Measurements from ENCODE around the gene EYS. TPM values are rescaled to one million over a fixed set of nuclear protein-coding genes. Genes with fewer than 3 reads are reported as not detected.

The EYS gene
- polyA plus RNA-seq, 1 of the 3 experiments (the other 2 are of a cell fraction): 0.05 TPM

- no peak overlapping the region for H3K27ac ChIP-seq (ENCODE audit: low read depth in 2 of 2, low read length in 1 of 2)
- no peaks in the 10 kb centered on the region for H3K4me1 ChIP-seq (ENCODE audit: control insufficient read depth in 1 of 2, insufficient read depth in 2 of 2, low read depth in 1 of 2, low read length in 1 of 2)
- TF ChIP-seq RFX5 (IDR thresholded peaks at IDR 0.05; ENCODE audit: low read length) (no peak), FOXJ3 (CRISPR knock-in tag; IDR thresholded peaks at IDR 0.05) (no peak), FOXM1 (IDR thresholded peaks at IDR 0.05; ENCODE audit: low read depth) (no peak)
- TF ChIP-seq, protein P1, sequence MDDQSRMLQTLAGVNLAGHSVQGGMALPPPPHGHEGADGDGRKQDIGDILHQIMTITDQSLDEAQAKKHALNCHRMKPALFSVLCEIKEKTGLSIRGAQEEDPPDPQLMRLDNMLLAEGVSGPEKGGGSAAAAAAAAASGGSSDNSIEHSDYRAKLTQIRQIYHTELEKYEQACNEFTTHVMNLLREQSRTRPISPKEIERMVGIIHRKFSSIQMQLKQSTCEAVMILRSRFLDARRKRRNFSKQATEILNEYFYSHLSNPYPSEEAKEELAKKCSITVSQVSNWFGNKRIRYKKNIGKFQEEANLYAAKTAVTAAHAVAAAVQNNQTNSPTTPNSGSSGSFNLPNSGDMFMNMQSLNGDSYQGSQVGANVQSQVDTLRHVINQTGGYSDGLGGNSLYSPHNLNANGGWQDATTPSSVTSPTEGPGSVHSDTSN (IDR thresholded peaks at IDR 0.05): no peak
- TF ChIP-seq, protein P2, sequence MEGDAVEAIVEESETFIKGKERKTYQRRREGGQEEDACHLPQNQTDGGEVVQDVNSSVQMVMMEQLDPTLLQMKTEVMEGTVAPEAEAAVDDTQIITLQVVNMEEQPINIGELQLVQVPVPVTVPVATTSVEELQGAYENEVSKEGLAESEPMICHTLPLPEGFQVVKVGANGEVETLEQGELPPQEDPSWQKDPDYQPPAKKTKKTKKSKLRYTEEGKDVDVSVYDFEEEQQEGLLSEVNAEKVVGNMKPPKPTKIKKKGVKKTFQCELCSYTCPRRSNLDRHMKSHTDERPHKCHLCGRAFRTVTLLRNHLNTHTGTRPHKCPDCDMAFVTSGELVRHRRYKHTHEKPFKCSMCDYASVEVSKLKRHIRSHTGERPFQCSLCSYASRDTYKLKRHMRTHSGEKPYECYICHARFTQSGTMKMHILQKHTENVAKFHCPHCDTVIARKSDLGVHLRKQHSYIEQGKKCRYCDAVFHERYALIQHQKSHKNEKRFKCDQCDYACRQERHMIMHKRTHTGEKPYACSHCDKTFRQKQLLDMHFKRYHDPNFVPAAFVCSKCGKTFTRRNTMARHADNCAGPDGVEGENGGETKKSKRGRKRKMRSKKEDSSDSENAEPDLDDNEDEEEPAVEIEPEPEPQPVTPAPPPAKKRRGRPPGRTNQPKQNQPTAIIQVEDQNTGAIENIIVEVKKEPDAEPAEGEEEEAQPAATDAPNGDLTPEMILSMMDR (IDR thresholded peaks at IDR 0.05): no peak
- H3K9ac ChIP-seq: no peak overlapping the region
- ChIA-PET POLR2A (no interaction called here), CTCF (no interaction called here)
- 51% methylated on average over 2 of the region's 2 CpGs for WGBS (ENCODE audit: low lambda C conversion rate)
- no peaks in the 10 kb centered on the region for H3K9me2 ChIP-seq
- H3F3A ChIP-seq (replicated peaks; ENCODE audit: insufficient read depth): no peaks in the 10 kb centered on the region
- H2AFZ ChIP-seq (ENCODE audit: low read depth): no peak overlapping the region
- DNase-seq: no peak
- H3K79me2 ChIP-seq (ENCODE audit: insufficient read depth): no peaks in the 10 kb centered on the region
- no peaks in the 10 kb centered on the region; the same call in 1 of the 2 replicates for H3K9me3 ChIP-seq
- no peak overlapping the region for H3K4me2 ChIP-seq
- H3K36me3 ChIP-seq (replicated peaks in 1 of 2; ENCODE audit: control insufficient read depth in 1 of 2, insufficient read depth in 2 of 2, low read length in 1 of 2): no peaks in the 10 kb centered on the region
- no peaks in the 10 kb centered on the region for H4K20me1 ChIP-seq (ENCODE audit: insufficient read depth)
- no peak overlapping the region for H3K4me3 ChIP-seq (ENCODE audit: low read depth in 2 of 2, low read length in 1 of 2)
- H3K27me3 ChIP-seq (ENCODE audit: insufficient read depth): no peaks in the 10 kb centered on the region
Measured at GRCh38 chr6:64807785-64808184, 899.2 kb downstream of the EYS start.

GRCh38 chr6:64803470-64804166 lies 903.4 kb downstream of the EYS start:
- Histone ChIP-seq H3K27me3 (ENCODE audit: insufficient read depth) (no peaks in the 10 kb centered on the region), H3K27ac (ENCODE audit: low read depth in 2 of 2, low read length in 1 of 2) (no peak overlapping the region), H3K4me1 (ENCODE audit: control insufficient read depth in 1 of 2, insufficient read depth in 2 of 2, low read depth in 1 of 2, low read length in 1 of 2) (no peaks in the 10 kb centered on the region), H3K79me2 (ENCODE audit: insufficient read depth) (no peaks in the 10 kb centered on the region), H3K9me2 (no peaks in the 10 kb centered on the region), H3K4me3 (ENCODE audit: low read depth in 2 of 2, low read length in 1 of 2) (no peak overlapping the region), H3K4me2 (no peak overlapping the region), H3K36me3 (replicated peaks in 1 of 2; ENCODE audit: control insufficient read depth in 1 of 2, insufficient read depth in 2 of 2, low read length in 1 of 2) (no peaks in the 10 kb centered on the region), H3F3A (replicated peaks; ENCODE audit: insufficient read depth) (no peaks in the 10 kb centered on the region), H3K9ac (no peak overlapping the region), H4K20me1 (ENCODE audit: insufficient read depth) (no peaks in the 10 kb centered on the region), H3K9me3 (no peaks in the 10 kb centered on the region), H2AFZ (ENCODE audit: low read depth) (no peak overlapping the region)
- TF ChIP-seq ELF1 (IDR thresholded peaks at IDR 0.05) (no peak), NRF1 (IDR thresholded peaks at IDR 0.05; ENCODE audit: low read depth, low read length) (no peak), IRF3 (IDR thresholded peaks at IDR 0.05; ENCODE audit: low read depth, low read length) (no peak), GATA2 (CRISPR knock-in tag; IDR thresholded peaks at IDR 0.05) (no peak), FOSL2 (IDR thresholded peaks at IDR 0.05; ENCODE audit: borderline replicate concordance, low read depth) (no peak), JUND (IDR thresholded peaks at IDR 0.05) (no peak), POLR2AphosphoS5 (IDR thresholded peaks at IDR 0.05; ENCODE audit: low read depth, low read length) (no peak), RAD21 (IDR thresholded peaks at IDR 0.05; ENCODE audit: low read length) (no peak), TEAD4 (IDR thresholded peaks at IDR 0.05; ENCODE audit: borderline replicate concordance, insufficient read depth) (no peak), GABPA (IDR thresholded peaks at IDR 0.05; ENCODE audit: low read depth) (no peak)
- TF ChIP-seq, protein P3, sequence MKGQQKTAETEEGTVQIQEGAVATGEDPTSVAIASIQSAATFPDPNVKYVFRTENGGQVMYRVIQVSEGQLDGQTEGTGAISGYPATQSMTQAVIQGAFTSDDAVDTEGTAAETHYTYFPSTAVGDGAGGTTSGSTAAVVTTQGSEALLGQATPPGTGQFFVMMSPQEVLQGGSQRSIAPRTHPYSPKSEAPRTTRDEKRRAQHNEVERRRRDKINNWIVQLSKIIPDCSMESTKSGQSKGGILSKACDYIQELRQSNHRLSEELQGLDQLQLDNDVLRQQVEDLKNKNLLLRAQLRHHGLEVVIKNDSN (IDR thresholded peaks at IDR 0.05; ENCODE audit: borderline replicate concordance, low read depth): no peak
- TF ChIP-seq, protein P4, sequence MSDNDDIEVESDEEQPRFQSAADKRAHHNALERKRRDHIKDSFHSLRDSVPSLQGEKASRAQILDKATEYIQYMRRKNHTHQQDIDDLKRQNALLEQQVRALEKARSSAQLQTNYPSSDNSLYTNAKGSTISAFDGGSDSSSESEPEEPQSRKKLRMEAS (IDR thresholded peaks at IDR 0.05; ENCODE audit: low read depth): no peak
- no peak for DNase-seq
- ChIA-PET POLR2A (no interaction called here), CTCF (no interaction called here)
- WGBS (ENCODE audit: low lambda C conversion rate): 62% methylated on average over 6 of the region's 9 CpGs

Measured in SK-N-SH (cell line).